Activated T-cell treated with anti-CD3 and anti-CD28 coated beads, Interleukin-2, amount 50 U/mL, for 1 hour (primary cell): ENCODE data around the gene ACBD5.

ENCODE experiments used
- DNase-seq: peaks from one replicate; pipeline ENCODE4 v3.0.0-alpha.2; 2020

The ACBD5 gene

DNA sequence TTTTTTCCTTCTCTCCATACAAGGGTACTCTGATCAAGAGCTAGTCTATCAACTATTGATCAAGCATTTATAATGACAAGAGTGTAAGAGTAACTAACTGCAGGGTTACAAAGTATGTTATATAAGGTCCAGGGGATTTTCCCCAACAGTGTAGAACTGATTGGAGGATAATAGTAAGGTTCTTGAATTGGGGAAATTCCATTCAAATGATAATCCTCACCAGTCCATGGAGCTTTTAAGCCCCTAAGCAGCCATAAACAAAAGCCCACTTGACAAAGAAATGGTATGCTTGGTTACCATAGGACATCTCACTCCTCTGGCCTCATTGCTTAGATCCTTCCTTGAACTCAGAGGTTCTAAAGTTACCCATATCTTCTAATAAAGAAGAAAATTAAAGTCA is 94.7 kb downstream of the ACBD5 start:
- no peak for DNase-seq
